NK-92 treated with Interleukin-12 subunit alpha and Interleukin-12 subunit beta, amount 100 ng/mL, for 24 hours (cell line): ENCODE measurements around the gene MGME1.

Experiments used
- DNase-seq: peaks from one replicate; lab custom pipeline; 2025; lab: John Stamatoyannopoulos, UW

The MGME1 gene

GRCh38 chr20:17992847-17993513, 24.2 kb downstream of the MGME1 start:
- no peak for DNase-seq

GRCh38 chr20:17993546-17993945, 24.7 kb downstream of the MGME1 start:
- no peak for DNase-seq

GRCh38 chr20:17995967-17996819, 27.4 kb downstream of the MGME1 start:
- DNase-seq, result no peak

DNA sequence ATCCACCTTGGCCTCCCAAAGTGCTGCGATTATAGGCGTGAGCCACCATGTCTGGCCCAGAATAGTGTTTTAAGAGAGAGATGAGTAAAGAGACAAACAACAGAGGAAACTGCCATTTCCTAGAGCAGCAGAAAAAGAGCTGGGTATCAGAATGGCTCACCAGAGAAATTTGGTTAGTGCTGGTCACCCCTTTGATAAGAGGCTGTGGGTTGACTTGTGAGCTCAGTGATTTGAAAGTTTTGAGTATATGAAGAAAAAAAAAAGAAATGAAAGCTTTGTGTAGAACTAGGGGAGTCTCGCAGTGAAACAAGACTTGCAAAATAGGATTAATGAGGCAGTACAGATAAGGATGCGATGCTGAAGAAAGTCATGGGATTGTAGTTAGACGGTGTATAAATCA, 29.6 kb downstream of the MGME1 start:
- no peak for DNase-seq

- DNase-seq, result no peak
These were observed 30.7 kb downstream of the MGME1 start for GRCh38 chr20:17999566-17999965.

DNA sequence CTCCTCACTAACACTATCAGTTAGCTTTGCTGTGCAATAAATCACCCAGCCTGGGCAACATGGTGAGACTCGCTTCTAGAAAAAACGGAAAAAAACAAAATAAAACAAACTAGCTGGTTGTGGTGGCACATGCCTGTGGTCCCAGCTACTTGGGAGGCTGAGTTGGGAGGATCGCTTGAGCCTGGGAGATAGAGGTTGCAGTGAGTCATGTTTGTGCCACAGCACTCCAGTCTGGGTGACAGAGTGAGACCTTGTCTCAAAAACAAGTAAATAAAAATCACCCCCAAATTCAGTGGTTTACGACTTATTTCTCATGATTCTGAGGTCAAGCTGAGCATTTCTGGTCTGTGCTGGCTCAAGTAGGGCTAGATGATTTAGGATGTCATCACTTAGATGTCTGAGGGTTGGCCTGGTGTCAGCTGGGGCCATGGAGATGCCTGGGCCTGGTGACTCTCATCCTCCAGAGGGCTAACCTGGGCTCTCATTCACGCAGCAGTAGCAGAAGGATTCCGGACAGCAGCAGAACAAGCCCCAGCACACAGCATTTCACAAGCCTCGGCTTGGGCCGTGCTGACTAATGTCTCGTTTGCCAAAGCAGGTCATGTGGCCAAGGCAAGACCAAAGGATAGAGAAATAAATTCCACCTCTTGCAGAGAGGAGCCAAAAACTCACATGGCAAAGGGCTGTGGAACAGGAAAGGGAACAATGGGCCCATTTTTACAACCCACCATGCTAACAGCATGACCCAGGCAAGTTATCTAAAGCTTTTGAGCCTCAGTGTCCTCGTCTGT, 32.5 kb downstream of the MGME1 start:
- DNase-seq, result no peak

DNA sequence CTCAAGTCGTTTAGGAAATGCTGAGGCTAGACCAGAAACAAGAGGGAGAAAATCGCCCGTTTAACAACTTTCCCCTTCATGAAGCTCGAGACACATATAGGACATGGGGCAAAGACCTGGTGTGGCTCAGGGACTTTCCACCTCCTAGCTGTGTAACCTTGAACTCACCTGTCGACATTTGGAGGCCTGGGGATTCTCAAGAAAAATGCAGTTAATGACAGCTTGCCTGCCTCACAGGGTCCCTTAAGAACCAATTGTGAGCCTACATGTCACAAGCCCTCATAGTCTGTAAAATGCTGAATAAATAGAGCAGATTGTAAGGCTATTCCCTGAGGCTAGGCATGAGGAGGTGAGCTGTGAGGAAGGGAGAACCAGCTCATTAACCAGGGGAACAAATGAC, 35.1 kb downstream of the MGME1 start:
- DNase-seq, result no peak

- no peak for DNase-seq
These were observed 35.7 kb downstream of the MGME1 start for GRCh38 chr20:18004384-18005031.

DNA sequence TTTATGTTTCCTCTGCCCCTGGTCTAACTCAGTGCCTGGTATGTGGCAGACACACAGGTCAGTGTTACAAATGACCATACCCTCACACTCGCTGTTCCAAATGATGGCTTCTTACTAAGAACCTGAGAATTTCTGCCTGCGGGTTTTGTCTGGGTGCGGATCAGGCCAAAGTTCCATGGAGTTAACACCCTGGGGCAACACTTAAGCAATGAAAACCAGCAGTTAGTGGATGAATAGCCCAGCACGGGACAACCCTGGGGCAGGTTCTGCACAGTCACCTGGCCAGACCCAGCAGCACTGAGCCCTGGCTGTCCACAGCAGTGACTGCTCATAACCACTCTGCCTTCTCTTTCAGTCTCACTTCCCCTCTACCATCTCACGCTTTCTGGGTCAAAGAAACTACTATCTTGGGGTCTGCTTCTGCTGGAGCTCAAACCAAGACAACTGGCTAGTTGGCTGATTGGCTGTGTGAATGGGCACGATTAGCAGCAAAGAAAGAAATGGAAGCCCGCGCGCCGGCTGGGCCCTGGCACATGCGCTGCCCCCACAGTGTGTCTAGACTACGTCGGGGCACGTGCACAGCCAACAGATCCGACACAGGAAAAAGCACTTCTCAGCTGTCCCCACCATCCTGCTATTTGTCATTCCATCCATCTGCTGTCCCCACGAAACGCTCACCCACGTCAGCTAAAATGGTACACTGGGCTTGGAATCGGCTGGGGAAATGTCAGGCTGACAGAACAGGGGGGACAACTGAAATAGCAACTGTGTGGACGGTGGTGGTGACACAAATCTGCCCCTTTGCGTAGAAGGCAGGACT, 36.6 kb downstream of the MGME1 start:
- DNase-seq, result no peak

- no peak for DNase-seq
These were observed 37.2 kb downstream of the MGME1 start for GRCh38 chr20:18005990-18006364.

DNA sequence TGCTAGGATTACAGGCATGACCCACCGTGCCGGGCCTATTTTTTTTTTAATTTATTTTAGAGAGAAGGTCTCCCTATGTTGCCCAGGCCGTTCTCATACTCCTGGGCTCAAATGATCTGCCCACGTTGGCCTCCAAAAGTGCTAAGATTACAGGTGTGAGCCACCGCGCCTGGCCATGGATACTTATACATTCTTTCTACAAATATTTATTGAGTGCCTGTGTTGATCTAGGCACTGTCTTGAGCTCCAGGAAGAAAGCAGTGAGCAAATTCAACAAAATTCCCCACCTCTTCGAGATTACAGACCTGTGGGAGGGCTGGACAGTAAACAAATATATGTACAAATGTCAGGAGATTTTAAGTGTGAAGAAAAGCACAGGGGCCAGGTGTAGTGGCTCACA, 37.9 kb downstream of the MGME1 start:
- no peak for DNase-seq

- no peak for DNase-seq
These were observed 38.9 kb downstream of the MGME1 start for GRCh38 chr20:18007534-18008292.

- DNase-seq, result no peak
These were observed 40.3 kb downstream of the MGME1 start for GRCh38 chr20:18009116-18009515.

DNA sequence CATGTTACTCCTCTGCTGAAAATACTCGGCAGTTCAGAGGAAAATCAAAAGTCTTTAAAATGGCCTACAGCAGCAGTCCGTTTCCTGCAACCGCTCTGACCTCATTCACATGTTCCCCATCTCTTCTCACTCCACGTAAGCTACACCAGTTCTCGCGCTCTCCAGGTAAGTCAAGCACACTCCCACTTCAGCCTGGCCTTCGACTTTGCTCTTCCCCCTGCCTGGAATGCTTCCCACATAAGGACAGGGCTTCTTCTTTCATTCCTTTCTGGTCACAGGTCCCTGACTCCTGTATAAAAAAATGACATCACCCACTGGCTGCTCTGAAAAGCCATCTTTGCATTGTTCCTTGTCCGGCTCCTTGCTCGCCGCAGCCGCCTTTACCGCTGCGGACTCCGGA, 42.7 kb downstream of the MGME1 start:
- DNase-seq, result no peak

DNA sequence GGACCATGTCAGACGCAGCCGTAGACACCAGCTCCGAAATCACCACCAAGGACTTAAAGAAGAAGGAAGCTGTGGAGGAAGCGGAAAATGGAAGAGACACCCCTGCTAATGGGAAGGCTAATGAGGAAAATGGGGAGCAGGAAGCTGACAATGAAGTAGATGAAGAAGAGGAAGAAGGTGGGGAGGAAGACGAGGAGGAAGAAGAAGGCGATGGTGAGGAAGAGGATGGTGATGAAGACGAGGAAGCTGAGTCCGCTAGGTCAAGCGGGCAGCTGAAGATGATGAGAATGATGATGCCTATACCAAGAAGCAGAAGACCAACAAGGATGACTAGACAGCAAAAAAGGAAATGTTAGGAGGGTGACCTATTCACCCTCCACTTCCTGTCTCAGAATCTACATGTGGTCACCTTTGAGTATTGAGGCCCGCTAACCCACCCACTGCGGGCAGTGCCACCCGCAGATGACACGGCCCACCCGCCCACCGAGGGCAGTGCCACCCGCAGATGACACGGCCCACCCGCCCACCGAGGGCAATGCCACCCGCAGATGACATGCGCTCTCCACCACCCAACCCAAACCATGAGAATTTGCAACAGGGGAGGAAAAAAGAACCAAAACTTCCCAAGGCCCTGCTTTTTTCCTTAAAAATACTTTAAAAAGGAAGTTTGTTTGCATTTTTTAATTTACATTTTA, 43.3 kb downstream of the MGME1 start:
- DNase-seq, result no peak

DNA sequence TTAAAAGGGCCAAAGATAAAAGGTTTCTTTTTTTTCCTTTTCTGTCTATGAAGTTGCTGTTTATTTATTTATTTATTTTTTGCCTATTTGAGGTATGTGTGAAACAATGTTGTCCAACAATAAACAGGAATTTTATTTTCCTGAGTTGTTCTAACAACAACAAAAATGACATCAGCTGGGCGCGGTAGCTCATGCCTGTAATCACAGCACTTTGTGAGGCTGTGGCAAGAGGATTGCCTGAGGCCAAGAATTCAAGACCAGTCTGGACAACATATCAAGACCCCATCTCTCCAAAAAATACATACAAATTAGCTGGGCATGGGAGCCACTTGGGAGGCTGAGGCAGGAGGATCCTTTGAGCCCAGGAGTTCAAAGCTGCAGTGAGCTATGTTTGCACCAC, 44.1 kb downstream of the MGME1 start:
- no peak for DNase-seq

- DNase-seq, result no peak
These were observed 45.6 kb downstream of the MGME1 start for GRCh38 chr20:18014411-18014810.

DNA sequence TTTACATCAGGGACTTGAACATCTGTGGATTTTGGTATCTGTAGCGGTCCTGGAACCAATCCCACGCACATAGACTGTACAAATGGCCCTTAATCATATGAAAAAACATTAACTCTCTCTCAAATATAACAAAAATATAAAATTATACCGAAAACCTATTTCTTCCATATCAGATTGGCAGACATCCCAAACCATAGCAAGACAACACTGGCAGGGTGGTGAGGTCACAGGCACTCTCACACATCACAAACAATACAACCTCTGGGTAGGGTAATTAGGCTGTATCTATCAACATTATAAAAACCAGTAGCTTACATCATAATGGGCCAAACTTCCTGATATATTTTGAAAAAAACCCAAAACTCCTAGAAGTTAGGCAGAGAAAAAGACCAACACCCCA, 48.0 kb downstream of the MGME1 start:
- no peak for DNase-seq

GRCh38 chr20:18018100-18018499, 49.3 kb downstream of the MGME1 start:
- DNase-seq, result no peak

GRCh38 chr20:18019068-18019467, 50.2 kb downstream of the MGME1 start:
- no peak for DNase-seq
